CD8-positive, alpha-beta memory T cell (primary cell): ENCODE data around the gene BIK. TPM values are rescaled to one million over a fixed set of nuclear protein-coding genes. Genes with fewer than 3 reads are reported as not detected.
A peak's percentile ranks its signal among the peaks of the same experiment; 100 is the strongest.

ENCODE experiments used
- CTCF ChIA-PET: fragments of 350-600 bp; sonication (Branson Sonifier 250); formaldehyde crosslinking; loops from one replicate; lab custom pipeline; 2021; ENCODE audit warnings: antibody characterized with exemption; lab: Charles Lee
- POLR2A ChIA-PET: fragments of 350-600 bp; sonication (Branson Sonifier 250); formaldehyde crosslinking; loops from one replicate; lab custom pipeline; 2021; ENCODE audit warnings: antibody characterized with exemption; lab: Charles Lee
- DNase-seq, 5 donors: peaks; one replicate each; pipeline versions ENCODE4 v3.0.0 to v3.0.0-alpha.2; 2020 to 2022; ENCODE audit warnings: mixed read lengths in 1 of 5
- H3K27ac ChIP-seq: one replicate; pipeline ENCODE4 v1.7.0; 2013; ENCODE audit warnings: low read depth, mild to moderate bottlenecking, low read length, moderate library complexity
- H3K27me3 ChIP-seq: 2 replicates; pipeline ENCODE4 v1.7.0; 2013; ENCODE audit warnings: low read length, mild to moderate bottlenecking; ENCODE audit not compliant: insufficient read depth, poor library complexity, severe bottlenecking
- H3K36me3 ChIP-seq: 2 replicates; pipeline ENCODE4 v1.7.0; 2013; ENCODE audit warnings: mild to moderate bottlenecking, low read length, moderate library complexity; ENCODE audit not compliant: insufficient read depth
- H3K4me1 ChIP-seq: 2 replicates; pipeline ENCODE4 v1.7.0; 2013; ENCODE audit warnings: mild to moderate bottlenecking, low read length, moderate library complexity; ENCODE audit not compliant: insufficient read depth
- H3K4me3 ChIP-seq: 2 replicates; pipeline ENCODE4 v1.7.0; 2013; ENCODE audit warnings: mild to moderate bottlenecking, low read length
- H3K9me3 ChIP-seq: 2 replicates; pipeline ENCODE4 v1.7.0; 2013; ENCODE audit warnings: mild to moderate bottlenecking, low read length
- H3K27ac Mint-ChIP-seq, 8 donors: one replicate each; pipeline ENCODE4 v1.8.0; 2020 to 2021; ENCODE audit warnings: mixed read lengths in 8 of 8, mild to moderate bottlenecking in 6 of 8, inconsistent platforms in 3 of 8, moderate library complexity in 3 of 8
- H3K27me3 Mint-ChIP-seq, 2 donors: one replicate each; pipeline ENCODE4 v1.8.0; 2020 to 2021; ENCODE audit warnings: mixed read lengths in 2 of 2, mild to moderate bottlenecking in 1 of 2, moderate library complexity in 1 of 2
- H3K36me3 Mint-ChIP-seq, 3 donors: one replicate each; pipeline ENCODE4 v1.8.0; 2020 to 2021; ENCODE audit warnings: mixed read lengths in 3 of 3, inconsistent platforms in 1 of 3, mild to moderate bottlenecking in 1 of 3
- H3K4me1 Mint-ChIP-seq, 3 donors: one replicate each; pipeline ENCODE4 v1.8.0; 2020 to 2021; ENCODE audit warnings: mixed read lengths in 3 of 3, inconsistent platforms in 1 of 3, mild to moderate bottlenecking in 1 of 3
- H3K4me3 Mint-ChIP-seq, 7 donors: one replicate each; pipeline ENCODE4 v1.8.0; 2020 to 2021; ENCODE audit warnings: mixed read lengths in 7 of 7, mild to moderate bottlenecking in 6 of 7, moderate library complexity in 4 of 7, inconsistent platforms in 2 of 7
- H3K9me3 Mint-ChIP-seq, 5 donors: one replicate each; pipeline ENCODE4 v1.8.0; 2020 to 2022; ENCODE audit warnings: mixed read lengths in 5 of 5, mild to moderate bottlenecking in 3 of 5, moderate library complexity in 2 of 5, inconsistent platforms in 1 of 5
- polyA plus RNA-seq: library from polyadenylated mRNA; unstranded; fragments of 300-500 nt; fragmentation: Illumina TruSeq; gene quantifications from one replicate; pipeline ENCODE4 v1.2.3, GENCODE V29; 2021
- total RNA-seq, 2 experiments: library from RNA; stranded (reverse); gene quantifications; one replicate each; pipeline ENCODE4 v1.2.3, GENCODE V29; 2021

Gene BIK
- total and polyA plus RNA-seq, 3 experiments from 2014 or later: 4.0 to 7.2 (median 4.1) TPM

DNA sequence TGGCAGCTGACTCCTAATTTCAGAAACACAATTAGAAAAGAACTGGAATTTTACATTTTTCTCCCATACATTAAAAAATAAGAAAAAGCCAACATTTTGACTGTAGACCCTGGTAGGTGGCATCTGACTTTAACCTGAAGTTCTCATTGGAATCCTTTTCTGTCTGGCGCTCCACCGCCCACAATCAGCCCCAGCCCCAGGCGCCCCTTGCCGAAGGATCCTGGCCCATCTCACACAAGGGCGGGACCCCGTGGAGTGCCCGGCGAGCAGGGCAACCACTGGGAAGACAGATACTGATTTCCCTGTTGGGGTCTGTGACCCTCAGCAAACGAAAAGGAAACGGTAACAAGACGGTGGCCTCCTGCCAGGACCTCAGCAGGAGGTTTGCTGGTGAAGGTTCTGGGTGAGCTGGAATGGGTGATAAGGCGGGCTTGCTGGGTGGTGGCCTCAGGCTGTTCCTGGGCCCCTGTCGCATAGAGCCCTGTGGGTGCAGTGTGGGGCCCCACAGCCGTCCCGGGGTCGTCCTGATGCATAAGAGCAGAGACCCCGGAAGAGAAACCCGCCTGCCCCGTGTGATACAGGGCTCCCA is 56.5 kb downstream of the BIK start:
- POLR2A ChIA-PET: no interaction called here
- Histone ChIP-seq H3K4me3 (no peak overlapping the region), H3K27me3 (no peaks in the 10 kb centered on the region), H3K36me3 (no peaks in the 10 kb centered on the region), H3K27ac (no peak overlapping the region), H3K4me1 (no peaks in the 10 kb centered on the region), H3K9me3 (no peaks in the 10 kb centered on the region)
- CTCF ChIA-PET: no interaction called here
- H3K27me3 Mint-ChIP-seq: no peaks in the 10 kb centered on the region
- H3K9me3 Mint-ChIP-seq: no peaks in the 10 kb centered on the region
- H3K27ac Mint-ChIP-seq: no peak overlapping the region
- no peak for DNase-seq
- H3K4me1 Mint-ChIP-seq: peaks cover 0 to 4% (median 3%) of the 10 kb centered on the region in 3 donors
- H3K4me3 Mint-ChIP-seq: no peak overlapping the region
- peaks cover 0 to 53% (median 0%) of the 10 kb centered on the region in 3 donors for H3K36me3 Mint-ChIP-seq

DNA sequence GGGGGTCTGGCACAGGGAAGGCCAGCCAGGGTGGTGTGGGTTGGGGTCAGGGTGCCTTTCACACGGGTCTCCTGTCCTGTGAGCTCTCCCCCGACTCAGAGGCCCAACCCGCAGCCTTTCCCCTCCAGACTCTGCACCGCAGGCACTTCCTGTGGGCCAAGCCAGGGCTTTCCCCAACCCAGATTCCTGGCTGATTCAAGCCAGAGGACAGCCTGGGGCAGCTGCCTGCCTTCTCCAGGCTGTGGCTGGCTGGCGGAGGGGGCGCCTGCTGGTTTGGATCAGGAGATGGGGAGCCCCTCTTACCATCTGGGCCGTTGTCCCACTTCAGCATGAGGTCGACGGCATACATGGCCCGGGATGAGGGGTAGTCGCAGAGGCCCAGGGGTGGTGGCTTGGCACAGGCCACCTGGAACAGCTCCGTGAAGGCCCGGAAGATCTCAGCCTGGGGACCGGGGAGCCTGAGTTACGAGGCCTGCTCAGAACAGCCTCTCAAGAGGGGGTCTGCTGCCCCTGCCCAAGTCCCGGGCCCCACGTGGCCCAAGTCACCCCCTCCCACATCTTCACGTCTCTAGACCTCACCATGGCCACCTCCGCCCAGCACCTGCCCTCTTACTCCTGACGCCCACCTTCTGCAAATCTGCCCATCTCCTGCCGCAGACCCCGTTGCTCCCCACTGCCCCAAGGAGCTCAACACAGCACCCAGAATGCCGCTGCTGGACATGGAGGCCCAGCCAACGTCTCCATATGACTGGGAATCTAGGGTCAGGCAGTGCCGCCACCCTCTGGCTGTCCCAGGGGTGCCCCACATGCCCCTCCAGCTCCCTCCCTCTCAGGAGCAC is 58.1 kb downstream of the BIK start:
- Histone ChIP-seq H3K9me3 (no peaks in the 10 kb centered on the region), H3K36me3 (no peaks in the 10 kb centered on the region), H3K4me3 (no peak overlapping the region), H3K4me1 (no peaks in the 10 kb centered on the region), H3K27ac (no peak overlapping the region), H3K27me3 (no peaks in the 10 kb centered on the region)
- Mint-ChIP-seq H3K4me3 (no peak overlapping the region), H3K27ac (peak overlapping the region in 1 of 8 donors; percentile 64), H3K9me3 (no peaks in the 10 kb centered on the region), H3K27me3 (peaks cover 0 to 2% of the 10 kb centered on the region in 2 donors), H3K4me1 (peaks cover 0 to 4% (median 3%) of the 10 kb centered on the region in 3 donors), H3K36me3 (peaks cover 0 to 62% (median 3%) of the 10 kb centered on the region in 3 donors)
- DNase-seq: no peak
- CTCF ChIA-PET: no interaction called here
- POLR2A ChIA-PET: no interaction called here

DNA sequence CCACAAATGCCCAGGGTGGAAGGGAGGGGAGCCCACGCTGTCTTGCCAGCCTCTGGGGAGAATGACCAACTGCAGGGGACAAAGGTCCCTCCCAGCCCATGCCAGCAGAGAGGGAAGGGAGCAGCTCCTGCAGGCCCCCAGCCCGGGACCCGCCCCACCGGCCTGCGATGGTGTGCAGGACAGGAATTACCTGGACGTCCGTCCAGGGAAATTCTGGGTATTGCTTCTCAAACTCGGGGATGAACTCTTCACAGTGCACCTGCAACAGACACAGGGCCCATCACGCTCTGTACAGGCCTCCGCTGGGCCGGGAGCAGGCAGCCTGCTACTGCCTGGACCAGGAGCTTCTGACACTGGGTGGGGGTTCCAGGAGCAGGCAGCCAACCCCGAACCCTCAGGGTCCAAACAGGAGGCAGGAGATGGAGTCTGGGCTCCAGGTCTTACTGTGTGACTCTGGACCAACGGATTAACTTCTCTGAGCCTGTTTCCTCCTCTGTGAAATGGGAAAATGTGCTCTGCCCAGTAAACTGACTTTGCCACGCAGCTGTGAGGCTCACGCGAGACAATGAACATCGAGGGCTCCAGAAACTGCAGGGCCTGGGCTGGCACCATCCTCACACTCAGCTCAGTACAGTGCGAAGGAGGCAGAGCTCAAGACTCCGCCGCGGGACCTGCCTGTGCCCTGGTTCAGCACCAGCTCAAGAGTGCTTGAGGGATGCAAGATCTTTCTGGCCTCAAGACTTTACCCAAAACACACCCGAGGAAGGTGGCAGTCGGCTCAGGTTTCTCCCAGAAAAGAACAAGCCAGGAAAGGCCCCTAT is 59.0 kb downstream of the BIK start:
- no peak overlapping the region for H3K4me3 Mint-ChIP-seq
- Histone ChIP-seq H3K27ac (no peak overlapping the region), H3K36me3 (no peaks in the 10 kb centered on the region), H3K4me3 (no peak overlapping the region), H3K27me3 (no peaks in the 10 kb centered on the region), H3K4me1 (no peaks in the 10 kb centered on the region), H3K9me3 (no peaks in the 10 kb centered on the region)
- CTCF ChIA-PET: no interaction called here
- no peaks in the 10 kb centered on the region for H3K9me3 Mint-ChIP-seq
- peaks cover 0 to 60% (median 3%) of the 10 kb centered on the region in 3 donors for H3K36me3 Mint-ChIP-seq
- peaks cover 0 to 2% of the 10 kb centered on the region in 2 donors for H3K27me3 Mint-ChIP-seq
- H3K4me1 Mint-ChIP-seq: peaks cover 0 to 4% (median 2%) of the 10 kb centered on the region in 3 donors
- POLR2A ChIA-PET: no interaction called here
- no peak for DNase-seq
- peak overlapping the region in 1 of 8 donors; percentile 64 for H3K27ac Mint-ChIP-seq

GRCh38 chr22:43170131-43170480 is 59.6 kb downstream of the BIK start:
- no peaks in the 10 kb centered on the region for H3K9me3 ChIP-seq
- H3K4me1 ChIP-seq: no peaks in the 10 kb centered on the region
- no peak for DNase-seq
- Mint-ChIP-seq H3K36me3 (peaks cover 0 to 62% (median 3%) of the 10 kb centered on the region in 3 donors), H3K27me3 (peaks cover 0 to 2% of the 10 kb centered on the region in 2 donors), H3K4me3 (no peak overlapping the region), H3K9me3 (no peaks in the 10 kb centered on the region), H3K4me1 (peaks cover 0 to 4% (median 2%) of the 10 kb centered on the region in 3 donors), H3K27ac (peak overlapping the region in 1 of 8 donors; percentile 47)
- no peaks in the 10 kb centered on the region for H3K36me3 ChIP-seq
- no peaks in the 10 kb centered on the region for H3K27me3 ChIP-seq
- H3K27ac ChIP-seq: no peak overlapping the region
- ChIA-PET POLR2A (no interaction called here), CTCF (no interaction called here)
- H3K4me3 ChIP-seq: no peak overlapping the region

DNA sequence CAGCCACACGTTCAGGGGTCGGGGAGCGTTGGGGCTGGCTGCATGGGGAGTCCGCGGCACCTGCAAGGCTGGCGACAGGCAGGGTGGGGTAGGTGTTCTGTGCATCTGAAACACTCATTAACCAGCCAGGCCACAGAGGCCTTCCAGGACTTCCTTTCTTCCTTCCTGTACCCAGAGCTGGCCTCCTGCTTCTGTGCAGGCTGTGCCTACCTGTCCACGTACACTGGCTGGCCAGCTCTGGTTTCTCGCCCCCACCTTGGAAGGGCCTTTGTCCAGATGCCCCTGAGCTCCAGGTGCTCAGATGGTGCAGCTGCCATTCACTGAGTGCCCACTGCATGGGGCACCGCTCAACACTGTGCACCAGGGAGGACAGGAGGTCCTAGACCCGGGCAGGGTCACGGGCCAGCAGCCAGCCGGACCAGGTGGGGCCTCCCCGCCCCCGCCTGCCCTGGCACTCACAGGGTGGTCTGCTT is 60.5 kb downstream of the BIK start:
- Histone ChIP-seq H3K36me3 (no peaks in the 10 kb centered on the region), H3K27ac (no peak overlapping the region), H3K4me3 (no peak overlapping the region), H3K9me3 (no peaks in the 10 kb centered on the region), H3K4me1 (no peaks in the 10 kb centered on the region), H3K27me3 (no peaks in the 10 kb centered on the region)
- peaks cover 0 to 67% (median 3%) of the 10 kb centered on the region in 3 donors for H3K36me3 Mint-ChIP-seq
- ChIA-PET POLR2A (no interaction called here), CTCF (interaction anchor here (0.8 kb wide), 1 partner anchor 1101 kb away, joined by 3 read pairs; no protein-coding TSS in a partner anchor)
- H3K27me3 Mint-ChIP-seq: peaks cover 0 to 2% of the 10 kb centered on the region in 2 donors
- H3K9me3 Mint-ChIP-seq: no peaks in the 10 kb centered on the region
- no peak overlapping the region for H3K4me3 Mint-ChIP-seq
- no peak for DNase-seq
- peaks cover 0 to 4% (median 2%) of the 10 kb centered on the region in 3 donors for H3K4me1 Mint-ChIP-seq
- peak overlapping the region in 2 of 8 donors; percentile 32 to 36 for H3K27ac Mint-ChIP-seq

GRCh38 chr22:43171607-43172006 is 61.1 kb downstream of the BIK start:
- H3K36me3 Mint-ChIP-seq: peaks cover 0 to 66% (median 3%) of the 10 kb centered on the region in 3 donors
- H3K27me3 ChIP-seq: no peaks in the 10 kb centered on the region
- no peaks in the 10 kb centered on the region for H3K9me3 ChIP-seq
- no peaks in the 10 kb centered on the region for H3K9me3 Mint-ChIP-seq
- no peak overlapping the region for H3K4me3 Mint-ChIP-seq
- CTCF ChIA-PET: no interaction called here
- no peaks in the 10 kb centered on the region for H3K36me3 ChIP-seq
- no peaks in the 10 kb centered on the region for H3K4me1 ChIP-seq
- peaks cover 0 to 4% (median 2%) of the 10 kb centered on the region in 3 donors for H3K4me1 Mint-ChIP-seq
- no peak for DNase-seq
- H3K27me3 Mint-ChIP-seq: peaks cover 0 to 2% of the 10 kb centered on the region in 2 donors
- H3K27ac ChIP-seq: no peak overlapping the region
- H3K27ac Mint-ChIP-seq: peak overlapping the region in 1 of 8 donors; percentile 23
- no peak overlapping the region for H3K4me3 ChIP-seq
- POLR2A ChIA-PET: no interaction called here

GRCh38 chr22:43172191-43172590 is 61.6 kb downstream of the BIK start:
- Mint-ChIP-seq H3K4me3 (no peak overlapping the region), H3K9me3 (no peaks in the 10 kb centered on the region), H3K27me3 (peaks cover 0 to 2% of the 10 kb centered on the region in 2 donors), H3K27ac (no peak overlapping the region), H3K36me3 (peaks cover 0 to 61% (median 3%) of the 10 kb centered on the region in 3 donors), H3K4me1 (peaks cover 0 to 4% (median 2%) of the 10 kb centered on the region in 3 donors)
- Histone ChIP-seq H3K27ac (no peak overlapping the region), H3K36me3 (no peaks in the 10 kb centered on the region), H3K4me1 (no peaks in the 10 kb centered on the region), H3K27me3 (no peaks in the 10 kb centered on the region), H3K4me3 (no peak overlapping the region), H3K9me3 (no peaks in the 10 kb centered on the region)
- DNase-seq: no peak
- POLR2A ChIA-PET: no interaction called here
- CTCF ChIA-PET: no interaction called here
